GM21717 (cell line): ENCODE data around the gene MARVELD2.
"Not testable (repeated sequence)": the region's sequence is repeated elsewhere in the genome, so short reads cannot be mapped to it uniquely, and the experiment has no call there.

Experiments
- ATAC-seq: cut with Tn5 transposase; IDR thresholded peaks from one replicate; pipeline ENCODE4 v1.9.1; 2021; ENCODE audit warnings: mild to moderate bottlenecking, moderate library complexity; ENCODE audit not compliant: unreplicated experiment

MARVELD2 gene, protein sequence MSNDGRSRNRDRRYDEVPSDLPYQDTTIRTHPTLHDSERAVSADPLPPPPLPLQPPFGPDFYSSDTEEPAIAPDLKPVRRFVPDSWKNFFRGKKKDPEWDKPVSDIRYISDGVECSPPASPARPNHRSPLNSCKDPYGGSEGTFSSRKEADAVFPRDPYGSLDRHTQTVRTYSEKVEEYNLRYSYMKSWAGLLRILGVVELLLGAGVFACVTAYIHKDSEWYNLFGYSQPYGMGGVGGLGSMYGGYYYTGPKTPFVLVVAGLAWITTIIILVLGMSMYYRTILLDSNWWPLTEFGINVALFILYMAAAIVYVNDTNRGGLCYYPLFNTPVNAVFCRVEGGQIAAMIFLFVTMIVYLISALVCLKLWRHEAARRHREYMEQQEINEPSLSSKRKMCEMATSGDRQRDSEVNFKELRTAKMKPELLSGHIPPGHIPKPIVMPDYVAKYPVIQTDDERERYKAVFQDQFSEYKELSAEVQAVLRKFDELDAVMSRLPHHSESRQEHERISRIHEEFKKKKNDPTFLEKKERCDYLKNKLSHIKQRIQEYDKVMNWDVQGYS

DNA sequence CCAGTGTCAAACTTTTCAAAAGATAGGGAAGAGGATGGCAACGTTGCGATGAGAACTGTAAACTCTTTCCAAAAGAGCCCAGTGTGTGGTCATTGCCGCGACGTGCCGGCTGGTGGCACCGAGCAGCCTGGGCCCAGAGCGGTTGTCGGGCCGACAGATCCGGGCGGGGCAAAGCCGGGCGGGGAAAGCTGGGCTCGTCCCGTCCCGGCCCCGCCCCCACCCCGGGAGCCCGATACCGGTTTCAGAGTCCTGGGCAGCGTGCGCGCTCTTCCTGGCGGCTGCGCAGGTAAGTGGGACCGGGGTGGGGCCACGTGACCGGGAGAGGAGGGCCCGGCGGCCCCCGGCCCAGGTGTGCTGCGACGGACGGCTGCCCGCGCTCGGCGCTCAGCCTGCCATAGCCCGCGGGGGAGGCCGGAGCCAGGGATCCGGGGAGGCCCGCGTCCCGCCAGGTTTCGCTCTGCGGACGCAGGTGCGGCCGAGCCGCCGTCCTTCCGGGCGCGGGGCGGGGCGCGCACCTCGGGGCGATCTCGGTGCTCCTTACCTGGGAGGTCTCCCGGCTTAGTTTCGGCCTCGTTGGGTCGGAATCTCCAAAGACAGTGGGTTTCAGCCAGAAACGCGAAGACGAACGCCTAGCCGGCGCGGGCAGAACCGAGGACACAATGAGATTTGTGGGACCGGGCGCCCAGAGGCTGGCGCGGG is at the start of gene MARVELD2:
TSS of gene MARVELD2 (plus strand) at position 232 of the 699 bp plus-strand sequence. CDS start 4,270 bp downstream, outside the sequence.
- ATAC-seq: no peak

DNA sequence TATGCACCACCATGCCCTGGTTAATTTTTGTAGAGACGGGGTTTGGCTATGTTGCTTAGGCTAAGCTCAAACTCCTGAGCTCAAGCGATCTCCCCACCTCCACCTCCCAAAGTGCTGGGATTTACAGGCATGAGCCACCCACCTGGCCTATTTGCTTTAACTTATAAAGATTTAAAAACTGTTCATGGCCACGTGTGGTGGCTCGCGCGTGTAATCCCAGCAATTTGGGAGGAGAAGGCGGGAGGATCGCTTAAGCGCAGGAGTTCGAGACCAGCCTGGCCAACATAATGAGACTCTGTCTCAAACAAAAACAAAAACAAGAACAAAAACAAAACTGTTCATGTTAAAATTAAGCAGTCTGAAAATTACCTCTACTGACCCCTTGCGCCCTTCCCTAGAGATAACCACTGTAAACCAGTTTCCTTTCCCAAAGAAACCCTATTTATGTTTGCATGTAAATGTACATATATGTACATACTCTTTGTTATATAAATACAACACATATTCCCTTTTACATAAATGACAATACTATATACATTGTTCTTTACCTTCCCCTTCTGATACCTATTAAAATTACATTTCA is 47.1 kb upstream of the MARVELD2 start:
- no peak for ATAC-seq

DNA sequence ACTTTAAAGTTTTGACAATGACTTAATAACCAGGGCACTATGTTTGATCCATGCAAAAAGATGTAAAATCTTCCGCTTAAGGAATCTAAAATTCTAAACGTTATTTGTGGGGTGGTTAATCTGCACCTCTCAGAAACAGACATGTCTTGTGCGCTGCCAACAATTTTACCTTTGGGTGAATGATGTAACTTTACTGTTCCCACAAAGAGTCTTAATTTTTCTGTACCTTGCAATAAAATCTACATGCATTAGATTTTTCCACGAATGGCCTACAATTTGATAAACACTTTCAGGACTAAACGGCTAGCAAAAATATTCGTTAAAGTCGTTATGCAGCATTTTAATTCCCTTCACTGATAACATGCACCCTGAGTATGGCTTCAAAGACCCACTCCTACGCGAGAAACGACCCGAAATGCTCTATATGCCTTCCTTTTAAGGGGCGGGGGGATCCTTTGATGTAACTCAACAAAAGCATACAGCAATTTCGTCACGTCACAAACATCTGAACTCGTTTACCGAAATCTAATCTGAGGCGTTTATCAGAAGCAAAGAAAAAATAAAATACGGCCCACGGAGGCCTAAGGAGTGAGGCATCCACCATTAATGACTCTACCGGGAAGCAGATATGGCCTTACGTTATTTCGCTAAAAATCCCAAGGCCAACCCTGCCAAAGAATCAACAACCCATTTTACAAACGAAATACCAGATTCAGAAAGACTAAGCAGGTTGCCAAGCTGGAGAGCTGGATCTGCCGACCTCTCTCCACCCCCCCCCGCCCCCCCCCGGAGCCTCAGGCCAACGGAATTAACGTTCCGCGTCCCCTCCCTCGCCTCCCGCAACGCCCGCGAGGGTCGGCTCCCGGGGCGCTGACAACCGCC is 46.2 kb upstream of the MARVELD2 start:
- peak; percentile 1 for ATAC-seq

DNA sequence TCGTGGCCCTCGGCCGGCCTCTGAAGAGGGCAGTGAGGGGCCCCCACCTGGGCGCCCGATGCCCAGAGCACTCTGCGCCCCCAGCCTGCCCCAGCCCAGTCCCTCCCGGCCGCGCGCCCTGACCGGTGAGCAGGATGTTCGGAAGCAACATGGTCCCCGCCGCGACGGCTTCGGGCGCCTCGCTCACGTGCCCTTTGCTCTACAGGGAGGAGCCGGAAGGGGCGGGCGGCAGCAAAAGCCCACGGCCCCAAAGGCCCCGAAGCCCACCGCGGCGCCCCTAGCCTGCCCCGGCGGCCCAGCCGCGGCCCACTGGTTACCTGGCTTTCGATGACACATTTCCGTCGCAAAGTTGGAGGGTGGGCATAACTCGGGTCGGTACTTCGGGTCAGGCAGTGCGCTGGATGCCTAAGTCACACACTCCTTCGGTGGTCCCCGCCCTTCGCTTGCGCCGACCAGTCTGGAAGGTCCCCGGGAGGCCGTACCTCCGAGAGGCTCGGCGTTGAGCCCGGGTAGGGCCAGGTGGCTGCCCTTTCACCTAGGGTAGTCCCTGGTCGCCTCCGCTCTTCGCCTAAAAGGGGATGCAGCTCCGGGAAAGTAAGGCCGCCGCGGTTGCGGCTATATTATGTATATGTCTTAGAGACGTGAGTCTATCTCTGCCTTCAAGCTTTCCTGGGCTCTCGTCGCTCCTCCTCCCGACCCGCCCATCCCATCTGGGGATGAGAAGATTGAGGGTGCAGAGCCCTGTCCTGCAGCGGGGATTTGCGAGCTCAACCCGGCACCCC is 45.4 kb upstream of the MARVELD2 start, which contains the start of the genes AK6, RAD17 and TAF9:
TSS of gene AK6 (minus strand) at position 181 of the 782 bp plus-strand sequence. CDS start at position 151, 30 bp downstream.
TSS of gene RAD17 (plus strand) at position 479 of the 782 bp plus-strand sequence. CDS start 2,391 bp downstream, outside the sequence.
TSS of gene TAF9 (minus strand) at position 181 of the 782 bp plus-strand sequence. CDS start 3,783 bp downstream, outside the sequence.
- ATAC-seq: peak; percentile 92

DNA sequence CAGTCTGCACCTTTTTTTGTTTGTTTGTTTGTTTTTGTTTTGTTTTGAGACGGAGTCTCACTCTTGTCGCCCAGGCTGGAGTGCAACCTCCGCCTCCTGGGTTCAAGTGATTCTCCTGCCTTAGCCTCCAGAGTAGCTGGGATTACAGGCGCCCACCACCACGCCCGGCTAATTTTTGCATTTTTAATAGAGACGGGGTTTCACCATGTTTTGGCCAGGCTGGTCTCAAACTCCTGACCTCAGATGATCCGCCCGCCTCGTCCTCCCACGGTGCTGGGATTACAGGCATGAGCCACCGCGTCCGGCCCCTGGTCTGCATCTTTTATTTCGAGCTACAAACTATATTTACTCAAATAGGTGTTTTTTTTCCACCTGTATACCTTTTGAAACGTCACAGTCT is 44.6 kb upstream of the MARVELD2 start:
- not testable (repeated sequence) for ATAC-seq

DNA sequence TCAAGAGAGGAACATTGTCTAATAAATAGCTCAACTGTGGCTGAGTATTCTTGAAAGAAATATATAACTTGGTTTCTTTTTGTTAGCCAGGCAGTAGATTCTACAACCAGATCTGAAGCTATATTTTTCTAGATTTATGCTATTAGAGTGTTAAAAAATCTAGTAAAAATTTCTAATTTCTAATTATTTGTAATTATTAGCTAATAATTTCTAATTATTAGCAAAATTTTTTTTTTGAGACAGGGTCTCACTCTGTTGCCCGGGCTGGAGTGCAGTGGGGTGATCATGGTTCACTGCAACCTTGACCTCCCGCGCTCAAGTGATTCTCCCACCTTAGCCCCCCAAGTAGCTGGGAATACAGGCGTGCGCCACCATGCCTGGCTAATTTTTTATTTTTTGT is 42.5 kb upstream of the MARVELD2 start:
- ATAC-seq: no peak

DNA sequence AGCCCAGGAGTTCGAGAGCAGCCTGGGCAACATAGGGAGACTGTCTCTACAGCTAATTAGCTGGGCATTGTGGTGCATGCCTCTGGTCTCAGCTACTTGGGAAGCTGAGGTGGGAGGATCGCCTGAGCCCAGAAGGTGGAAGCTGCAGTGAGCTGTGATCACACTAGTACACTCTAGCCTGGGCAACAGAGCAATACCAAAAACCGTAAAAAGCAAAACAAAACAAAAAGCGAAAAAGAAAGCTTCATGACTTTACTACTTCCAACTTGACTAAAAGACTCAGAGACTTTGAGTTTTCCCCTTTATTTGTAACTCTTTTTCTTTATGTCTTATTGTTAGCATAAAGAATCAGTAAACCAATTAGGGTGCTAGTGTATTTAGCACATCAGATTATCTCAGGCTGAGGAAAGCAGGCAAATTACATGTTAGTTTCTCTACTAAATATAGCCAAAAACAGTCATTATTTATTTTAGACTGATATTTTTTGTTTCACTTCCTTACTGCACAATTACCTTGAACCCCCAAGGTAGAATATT is 39.9 kb upstream of the MARVELD2 start:
- ATAC-seq: peak; percentile 68

DNA sequence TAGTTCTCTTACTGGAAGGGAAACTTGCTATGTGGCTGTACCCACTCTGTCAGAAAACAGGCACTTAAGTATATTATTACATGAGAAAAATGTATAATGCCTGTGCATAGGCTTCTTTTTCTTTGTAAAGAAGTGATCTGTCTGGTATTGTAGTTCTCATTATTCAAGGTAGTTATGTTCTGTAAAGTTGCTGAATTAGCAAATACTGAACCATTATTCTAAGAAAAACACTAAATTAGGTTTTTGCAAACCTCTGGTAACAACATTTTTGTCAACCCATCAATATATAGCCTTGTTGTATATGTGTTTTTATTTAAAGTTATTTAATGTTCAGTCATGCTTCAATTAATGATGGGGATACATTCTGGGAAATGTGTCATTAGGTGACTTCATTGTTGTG is 36.5 kb upstream of the MARVELD2 start:
- no peak for ATAC-seq

DNA sequence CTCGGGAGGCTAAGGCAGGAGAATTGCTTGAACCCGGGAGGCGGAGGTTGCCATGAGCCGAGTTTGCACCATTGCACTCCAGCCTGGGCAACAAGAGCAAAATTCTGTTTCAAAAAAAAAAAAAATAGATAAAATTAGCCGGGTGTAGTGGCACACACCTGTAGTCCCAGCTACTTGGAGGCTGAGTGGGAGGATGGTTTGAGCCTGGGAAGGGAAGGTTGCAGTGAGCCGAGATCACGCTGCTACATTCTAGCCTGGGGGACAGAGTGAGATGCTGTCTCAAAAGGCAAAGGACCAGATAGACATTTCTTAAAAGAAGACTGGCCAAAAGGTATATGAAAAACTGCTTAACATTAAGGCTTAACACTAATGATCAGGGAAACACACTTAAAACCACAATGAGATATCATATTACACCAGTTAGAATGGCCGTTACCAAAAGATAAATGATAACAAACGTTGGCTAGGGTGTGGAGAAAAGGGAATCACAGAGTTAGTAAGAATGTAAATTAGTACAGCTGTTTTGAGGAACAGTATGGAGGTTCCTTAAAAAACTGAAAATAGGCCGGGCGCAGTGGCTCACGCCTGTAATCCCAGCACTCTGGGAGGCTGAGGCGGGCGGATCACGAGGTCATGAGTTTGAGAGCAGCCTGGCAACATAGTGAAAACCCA is 10.1 kb upstream of the MARVELD2 start:
- ATAC-seq: no peak

DNA sequence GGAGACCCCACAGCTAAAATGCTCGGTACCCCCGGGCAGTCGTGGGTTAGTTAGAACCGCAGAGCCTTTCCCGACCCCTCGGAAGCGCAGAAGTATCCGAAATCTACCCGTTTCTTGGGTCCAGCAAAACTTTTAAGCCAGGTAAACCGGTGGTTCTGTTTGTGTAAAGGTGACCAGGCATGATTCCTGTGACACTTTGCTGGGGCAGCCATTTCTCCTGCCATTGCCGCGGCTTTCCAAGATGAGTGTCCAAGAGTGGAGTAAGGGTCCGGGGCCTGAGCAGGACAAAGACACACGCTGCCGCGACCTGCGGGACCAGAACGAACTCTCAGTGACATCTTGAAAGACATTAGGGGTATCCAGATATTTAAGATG is 655 bp downstream of the MARVELD2 start:
- no peak for ATAC-seq

DNA sequence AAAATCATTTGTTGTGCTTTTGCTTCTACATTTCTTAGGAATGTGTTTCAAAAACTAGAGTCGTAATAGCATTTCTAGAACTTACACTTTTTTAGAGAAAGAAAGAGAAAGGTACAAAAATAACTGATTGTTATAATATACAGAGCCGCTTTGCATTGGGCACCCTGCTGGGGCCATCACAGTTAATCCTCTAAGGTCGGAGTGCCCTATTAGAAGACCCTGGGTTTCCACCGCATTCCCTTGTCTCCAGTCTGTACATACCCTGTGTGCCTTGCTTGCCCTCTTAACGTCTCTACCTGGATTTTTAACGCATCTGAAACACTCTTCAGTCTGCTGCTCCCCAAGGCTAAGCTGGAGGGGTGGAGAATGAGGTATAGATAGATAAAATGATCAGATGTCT is 1.3 kb downstream of the MARVELD2 start:
- ATAC-seq: no peak

DNA sequence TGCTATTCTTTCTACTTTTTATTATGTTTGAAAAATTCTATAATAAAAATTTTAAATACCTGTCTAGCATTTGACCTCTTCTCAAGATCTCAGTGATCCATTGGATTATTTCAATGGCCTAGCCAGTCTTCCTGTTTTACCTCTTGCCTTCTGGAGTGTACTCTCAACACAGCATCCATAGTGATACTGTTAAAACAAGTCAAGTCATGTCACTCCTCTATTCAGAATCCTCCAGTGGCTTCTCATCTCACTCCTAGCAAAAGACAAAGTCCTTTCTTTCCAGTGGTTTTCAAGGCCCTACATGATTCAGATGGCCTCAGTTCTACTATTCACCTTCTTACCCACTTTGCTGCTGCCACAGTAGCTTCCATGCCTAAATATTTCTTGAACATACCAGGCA is 1.8 kb downstream of the MARVELD2 start:
- ATAC-seq: no peak

DNA sequence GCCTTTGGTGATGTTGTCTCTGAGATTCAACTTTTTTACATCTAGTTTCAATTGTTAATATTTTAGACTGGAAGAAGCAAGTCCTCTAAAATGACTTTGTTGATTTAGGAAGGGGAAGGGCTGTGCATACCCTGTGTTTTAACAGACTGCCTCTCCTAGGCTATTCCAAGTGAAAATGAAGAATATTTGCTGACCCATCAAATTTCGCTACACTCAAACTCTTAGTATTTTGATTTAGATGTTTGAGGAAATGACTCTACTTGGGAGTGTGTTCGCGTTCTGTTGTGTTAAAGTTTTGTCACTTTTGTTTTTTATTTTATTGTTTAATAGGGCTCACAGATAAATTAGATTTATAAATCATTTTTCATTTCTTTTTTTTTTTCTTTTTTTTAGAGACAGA is 3.6 kb downstream of the MARVELD2 start:
- ATAC-seq: no peak

DNA sequence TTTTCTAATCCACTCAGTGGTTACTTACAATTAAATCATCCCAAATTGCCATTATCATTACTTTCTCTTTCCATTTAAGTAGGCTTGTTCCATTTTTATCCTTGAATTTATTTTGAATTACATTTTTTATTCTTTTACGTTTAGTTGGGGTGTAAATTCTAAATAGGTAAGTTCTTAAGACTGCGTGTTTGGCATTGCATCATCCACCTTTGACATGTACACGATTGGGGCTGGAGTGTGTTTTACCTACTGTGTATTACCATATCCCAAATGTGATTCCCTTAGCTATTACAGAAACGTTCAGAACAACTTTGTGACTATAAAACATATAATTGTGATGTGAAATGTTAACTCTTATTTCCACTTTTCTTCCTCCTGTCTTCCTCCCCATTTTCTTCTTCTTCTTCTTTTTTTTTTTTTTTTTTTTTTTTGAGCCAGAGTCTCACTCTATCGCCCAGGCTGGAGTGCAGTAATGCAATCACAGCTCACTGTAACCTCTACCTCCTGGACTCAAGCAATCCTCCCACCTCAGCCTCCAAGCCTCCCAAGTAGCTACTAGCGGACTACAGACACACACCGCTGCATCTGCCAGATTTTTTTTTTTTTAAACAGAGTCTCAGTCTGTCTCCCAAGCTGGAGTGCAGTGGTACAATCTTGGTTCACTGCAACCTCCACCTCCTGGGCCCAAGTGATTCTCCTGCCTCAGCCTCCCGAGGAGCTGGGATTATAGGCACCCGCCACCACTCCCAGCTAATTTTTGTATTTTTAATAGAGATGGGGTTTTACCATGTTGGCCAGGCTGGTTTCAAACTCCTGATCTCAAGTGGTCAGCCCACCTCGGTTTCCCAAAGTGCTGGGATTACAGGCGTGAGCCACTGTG is 16.7 kb downstream of the MARVELD2 start:
- no peak for ATAC-seq

DNA sequence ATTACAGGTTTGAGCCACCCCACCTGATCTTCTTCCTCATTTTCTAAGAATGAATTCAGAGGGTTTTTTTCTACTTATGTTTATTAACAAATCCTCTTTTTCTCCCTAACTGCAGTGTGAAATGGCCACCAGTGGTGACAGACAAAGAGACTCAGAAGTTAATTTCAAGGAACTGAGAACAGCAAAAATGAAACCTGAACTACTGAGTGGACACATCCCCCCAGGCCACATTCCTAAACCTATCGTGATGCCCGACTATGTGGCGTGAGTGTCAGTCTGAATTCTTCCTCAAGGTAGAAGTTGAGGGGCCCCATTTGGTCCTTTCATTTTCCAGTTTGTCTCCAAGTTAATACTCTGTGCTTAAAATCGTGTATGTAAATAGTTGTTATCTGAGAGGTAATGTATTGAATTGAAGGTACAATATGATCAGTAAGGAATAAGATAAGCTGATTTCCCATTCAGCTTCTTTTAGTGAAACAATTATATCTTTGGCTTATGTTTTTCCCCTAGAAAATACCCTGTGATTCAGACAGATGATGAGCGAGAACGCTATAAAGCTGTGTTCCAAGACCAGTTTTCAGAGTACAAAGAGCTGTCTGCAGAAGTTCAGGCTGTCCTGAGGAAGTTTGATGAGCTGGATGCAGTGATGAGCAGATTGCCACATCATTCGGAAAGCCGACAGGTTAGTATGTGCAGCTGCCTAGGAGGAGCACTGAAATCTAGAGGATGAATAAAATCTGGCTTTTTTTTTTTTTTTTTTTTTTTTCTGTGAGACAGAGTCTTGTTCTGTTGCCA is 17.7 kb downstream of the MARVELD2 start:
- ATAC-seq: peak; percentile 67

DNA sequence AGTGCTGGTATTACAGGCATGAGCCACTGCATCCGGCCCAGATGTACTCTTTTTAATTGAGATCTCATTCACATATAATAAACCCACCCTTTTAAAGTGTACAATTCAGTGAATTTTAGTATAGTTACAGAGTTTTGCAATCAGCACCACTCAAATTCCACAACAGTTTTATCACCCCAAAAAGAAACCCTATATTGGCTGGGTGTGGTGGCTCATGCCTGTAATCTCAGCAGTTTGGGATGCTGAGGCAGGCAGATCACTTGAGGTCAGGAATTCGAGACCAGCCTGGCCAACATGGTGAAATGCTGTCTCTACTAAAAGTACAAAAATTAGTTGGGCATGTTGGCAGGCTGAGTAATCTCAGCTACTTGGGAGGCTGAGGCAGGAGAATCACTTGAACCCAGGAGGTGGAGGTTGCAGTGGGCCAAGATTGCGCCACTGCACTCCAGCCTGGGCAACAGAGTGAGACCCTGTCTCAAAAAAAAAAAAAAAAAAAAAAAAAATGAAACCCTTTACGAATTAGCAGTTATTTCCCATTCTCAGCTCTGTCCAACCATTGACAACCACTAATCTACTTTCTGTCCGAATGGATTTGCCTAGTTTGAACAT is 20.5 kb downstream of the MARVELD2 start:
- ATAC-seq: not testable (repeated sequence)
